Testis (tissue), 2 donors: ENCODE results near the gene GABBR2.

ENCODE experiments used
- POLR2A ChIP-seq: fragments of 450-650 bp; IDR thresholded peaks from one replicate; pipeline ENCODE4 v1.6.1; 2017; ENCODE audit warnings: antibody characterized with exemption, mild to moderate bottlenecking, moderate library complexity
- TF ChIP-seq, protein P1 (sequence below), 3 experiments: fragments of 450-650 bp in 2 of 3; fragments of 200-600 bp in 1 of 3; sonication (generic) in 1 of 3; IDR thresholded peaks; one replicate each; pipeline ENCODE4 v1.5.1; 2016 to 2019; ENCODE audit warnings: antibody characterized with exemption in 3 of 3, mild to moderate bottlenecking in 2 of 3, moderate library complexity in 1 of 3

- TF ChIP-seq, protein P1, sequence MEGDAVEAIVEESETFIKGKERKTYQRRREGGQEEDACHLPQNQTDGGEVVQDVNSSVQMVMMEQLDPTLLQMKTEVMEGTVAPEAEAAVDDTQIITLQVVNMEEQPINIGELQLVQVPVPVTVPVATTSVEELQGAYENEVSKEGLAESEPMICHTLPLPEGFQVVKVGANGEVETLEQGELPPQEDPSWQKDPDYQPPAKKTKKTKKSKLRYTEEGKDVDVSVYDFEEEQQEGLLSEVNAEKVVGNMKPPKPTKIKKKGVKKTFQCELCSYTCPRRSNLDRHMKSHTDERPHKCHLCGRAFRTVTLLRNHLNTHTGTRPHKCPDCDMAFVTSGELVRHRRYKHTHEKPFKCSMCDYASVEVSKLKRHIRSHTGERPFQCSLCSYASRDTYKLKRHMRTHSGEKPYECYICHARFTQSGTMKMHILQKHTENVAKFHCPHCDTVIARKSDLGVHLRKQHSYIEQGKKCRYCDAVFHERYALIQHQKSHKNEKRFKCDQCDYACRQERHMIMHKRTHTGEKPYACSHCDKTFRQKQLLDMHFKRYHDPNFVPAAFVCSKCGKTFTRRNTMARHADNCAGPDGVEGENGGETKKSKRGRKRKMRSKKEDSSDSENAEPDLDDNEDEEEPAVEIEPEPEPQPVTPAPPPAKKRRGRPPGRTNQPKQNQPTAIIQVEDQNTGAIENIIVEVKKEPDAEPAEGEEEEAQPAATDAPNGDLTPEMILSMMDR (IDR thresholded peaks at IDR 0.05): no peak
- TF ChIP-seq POLR2A: no peak
Observed at GRCh38 chr9:98743329-98743728, 34.6 kb upstream of the GABBR2 start.
